Muscle of back (tissue), 11 donors: ENCODE results near the gene DCDC1. TPM values are rescaled to one million over a fixed set of nuclear protein-coding genes. Genes with fewer than 3 reads are reported as not detected.

Source experiments
- DNase-seq, 3 donors: peaks; one replicate each; pipeline versions ENCODE4 v3.0.0 to v3.0.0-alpha.2; 2013
- polyA plus RNA-seq, 10 donors: library from polyadenylated mRNA; unstranded; fragments of 120-200 nt; gene quantifications; one replicate each; pipeline ENCODE4 v1.2.1, GENCODE V29; 2013; ENCODE audit not compliant: insufficient read length in 10 of 10

Gene DCDC1
- polyA plus RNA-seq, 10 donors, result 0.07 to 0.47 (median 0.36) TPM

- peak; percentile 47 to 76 (median 68) for DNase-seq
These were observed 451.6 kb downstream of the DCDC1 start for GRCh38 chr11:30917859-30918478.

GRCh38 chr11:30917266-30917665 lies 452.3 kb downstream of the DCDC1 start:
- DNase-seq, result no peak

GRCh38 chr11:30916764-30917163 lies 452.8 kb downstream of the DCDC1 start:
- DNase-seq, result no peak

GRCh38 chr11:30914143-30914762 lies 455.3 kb downstream of the DCDC1 start:
- peak; percentile 30 to 83 (median 64) for DNase-seq

- DNase-seq, result no peak
These were observed 458.3 kb downstream of the DCDC1 start for GRCh38 chr11:30911247-30911646.

- no peak for DNase-seq
These were observed 460.7 kb downstream of the DCDC1 start for GRCh38 chr11:30908857-30909256.

GRCh38 chr11:30908272-30908671 lies 461.3 kb downstream of the DCDC1 start:
- DNase-seq, result no peak

- DNase-seq, result no peak
These were observed 466.6 kb downstream of the DCDC1 start for GRCh38 chr11:30902929-30903328.

GRCh38 chr11:30895046-30895445 lies 474.5 kb downstream of the DCDC1 start:
- DNase-seq, result no peak

GRCh38 chr11:30893318-30893717 lies 476.2 kb downstream of the DCDC1 start:
- no peak for DNase-seq

GRCh38 chr11:30889143-30889794 lies 480.3 kb downstream of the DCDC1 start:
- DNase-seq, result peak in 2 of 3 donors; percentile 23 to 26

GRCh38 chr11:30879322-30880005 lies 490.1 kb downstream of the DCDC1 start:
- DNase-seq, result peak in 2 of 3 donors; percentile 64 to 81

- DNase-seq, result no peak
These were observed 491.1 kb downstream of the DCDC1 start for GRCh38 chr11:30878400-30878799.

- peak in 2 of 3 donors; percentile 66 to 78 for DNase-seq
These were observed 492.7 kb downstream of the DCDC1 start for GRCh38 chr11:30876663-30877396.

- DNase-seq, result no peak
These were observed 493.3 kb downstream of the DCDC1 start for GRCh38 chr11:30876228-30876627.

GRCh38 chr11:30875806-30876205 lies 493.7 kb downstream of the DCDC1 start:
- no peak for DNase-seq

- peak in 1 of 3 donors; percentile 36 for DNase-seq
These were observed 495.5 kb downstream of the DCDC1 start for GRCh38 chr11:30873924-30874610.

- peak in 2 of 3 donors; percentile 58 to 71 for DNase-seq
These were observed 500.9 kb downstream of the DCDC1 start for GRCh38 chr11:30868626-30869081.

- no peak for DNase-seq
These were observed 506.3 kb downstream of the DCDC1 start for GRCh38 chr11:30863209-30863608.

- peak in 2 of 3 donors; percentile 23 to 68 for DNase-seq
These were observed 508.0 kb downstream of the DCDC1 start for GRCh38 chr11:30861531-30861930.

- DNase-seq, result peak in 1 of 3 donors; percentile 13
These were observed 508.5 kb downstream of the DCDC1 start for GRCh38 chr11:30861064-30861463.
